BLaER1 treated with 17β-estradiol and CSF1 and Interleukin-3, amounts not matched to agents 10 nM and 100 nM (cell line): ENCODE data around the gene CASP1.

ENCODE experiments used
- H3K27ac ChIP-seq, 11 experiments: shearing (Covaris generic); formaldehyde crosslinking; 2 replicates each; pipeline ENCODE4 v1.8.1; 2022
- H3K27me3 ChIP-seq, 11 experiments: shearing (Covaris generic); formaldehyde crosslinking; 2 replicates each; pipeline ENCODE4 v1.8.1; 2022
- H3K36me3 ChIP-seq, 11 experiments: shearing (Covaris generic); formaldehyde crosslinking; 2 replicates each; pipeline ENCODE4 v1.8.1; 2022
- H3K4me1 ChIP-seq, 10 experiments: shearing (Covaris generic); formaldehyde crosslinking; 2 replicates each; pipeline ENCODE4 v1.8.1; 2022
- H3K4me2 ChIP-seq, 11 experiments: shearing (Covaris generic); formaldehyde crosslinking; 2 replicates each; pipeline ENCODE4 v1.8.1; 2022
- H3K4me3 ChIP-seq, 10 experiments: shearing (Covaris generic); formaldehyde crosslinking; 2 replicates each; pipeline ENCODE4 v1.8.1; 2022
- H3K9ac ChIP-seq, 11 experiments: shearing (Covaris generic); formaldehyde crosslinking; 2 replicates each; pipeline ENCODE4 v1.8.1; 2022
- H3K9me3 ChIP-seq, 11 experiments: shearing (Covaris generic); formaldehyde crosslinking; replicated peaks in 1 of 11; 2 replicates each; pipeline ENCODE4 v1.8.1; 2022
- H4K20me1 ChIP-seq, 11 experiments: shearing (Covaris generic); formaldehyde crosslinking; 2 replicates each; pipeline ENCODE4 v1.8.1; 2022
- Cebpa-rat ChIP-seq, 11 experiments: shearing (Covaris generic); IDR thresholded peaks; 2 replicates each; pipeline ENCODE4 v1.8.1; 2022

The CASP1 gene

GRCh38 chr11:105033781-105034180, 1.2 kb downstream of the CASP1 start:
- Histone ChIP-seq H3K4me2 (peak overlapping the region in 8 of 11 experiments; percentile 42 to 99 (median 76); a peak in 15 of 22 replicates), H3K4me1 (peaks cover 0 to 86% (median 26%) of the 10 kb centered on the region in 10 experiments; a peak in 18 of 20 replicates), H3K4me3 (peak overlapping the region in 5 of 10 experiments; percentile 52 to 66 (median 56); a peak in 9 of 20 replicates), H3K27ac (peak overlapping the region in 10 of 11 experiments; percentile 63 to 88 (median 74); a peak in 16 of 22 replicates), H3K27me3 (no peaks in the 10 kb centered on the region), H4K20me1 (no peaks in the 10 kb centered on the region), H3K36me3 (peaks cover 0 to 59% (median 7%) of the 10 kb centered on the region in 11 experiments; a peak in 12 of 22 replicates), H3K9ac (peak overlapping the region in 4 of 11 experiments; percentile 71 to 79 (median 76); a peak in 7 of 22 replicates), H3K9me3 (peaks cover 10 to 48% (median 20%) of the 10 kb centered on the region in 11 experiments)
- TF ChIP-seq Cebpa-rat (IDR thresholded peaks at IDR 0.05) = no peak

- peaks cover 10 to 44% (median 16%) of the 10 kb centered on the region in 11 experiments for H3K9me3 ChIP-seq
- no peaks in the 10 kb centered on the region for H3K27me3 ChIP-seq
- TF ChIP-seq Cebpa-rat (IDR thresholded peaks at IDR 0.05) = no peak
- peaks cover 0 to 59% (median 7%) of the 10 kb centered on the region in 11 experiments; a peak in 12 of 22 replicates for H3K36me3 ChIP-seq
- H3K4me1 ChIP-seq = peaks cover 0 to 88% (median 26%) of the 10 kb centered on the region in 10 experiments; a peak in 18 of 20 replicates
- H3K4me3 ChIP-seq = peak overlapping the region in 4 of 10 experiments; percentile 54 to 66 (median 57); a peak in 10 of 20 replicates
- H4K20me1 ChIP-seq = no peaks in the 10 kb centered on the region
- H3K27ac ChIP-seq = peak overlapping the region in 7 of 11 experiments; percentile 63 to 88 (median 76); a peak in 9 of 22 replicates
- H3K9ac ChIP-seq = peak overlapping the region in 3 of 11 experiments; percentile 75 to 79 (median 78); a peak in 6 of 22 replicates
- peak overlapping the region in 7 of 11 experiments; percentile 57 to 99 (median 79); a peak in 13 of 22 replicates for H3K4me2 ChIP-seq
Observed at GRCh38 chr11:105033343-105033742, 1.6 kb downstream of the CASP1 start.

GRCh38 chr11:105032495-105032894, 2.4 kb downstream of the CASP1 start:
- H3K4me1 ChIP-seq = peaks cover 0 to 88% (median 29%) of the 10 kb centered on the region in 10 experiments; a peak in 18 of 20 replicates
- H3K9ac ChIP-seq = peak overlapping the region in 3 of 11 experiments; percentile 75 to 79 (median 78); a peak in 3 of 22 replicates
- peaks cover 5 to 36% (median 7%) of the 10 kb centered on the region in 11 experiments; a peak in 21 of 22 replicates for H3K9me3 ChIP-seq
- H4K20me1 ChIP-seq = no peaks in the 10 kb centered on the region
- H3K4me3 ChIP-seq = peak overlapping the region in 3 of 10 experiments; percentile 54 to 58 (median 56); a peak in 6 of 20 replicates
- no peaks in the 10 kb centered on the region for H3K27me3 ChIP-seq
- no peak for TF ChIP-seq Cebpa-rat (IDR thresholded peaks at IDR 0.05)
- peaks cover 0 to 55% (median 7%) of the 10 kb centered on the region in 11 experiments; a peak in 12 of 22 replicates for H3K36me3 ChIP-seq
- H3K4me2 ChIP-seq = peak overlapping the region in 4 of 11 experiments; percentile 74 to 99 (median 80); a peak in 8 of 22 replicates
- peak overlapping the region in 3 of 11 experiments; percentile 63 to 76 (median 75); a peak in 2 of 22 replicates for H3K27ac ChIP-seq

- peaks cover 8 to 88% (median 18%) of the 10 kb centered on the region in 10 experiments for H3K4me1 ChIP-seq
- peak overlapping the region in 5 of 11 experiments; percentile 36 to 84 (median 71); a peak in 7 of 22 replicates for H3K4me2 ChIP-seq
- H3K27ac ChIP-seq = peak overlapping the region in 3 of 11 experiments; percentile 38 to 54 (median 39); a peak in 4 of 22 replicates
- no peak overlapping the region for H3K9ac ChIP-seq
- peaks cover 0 to 67% (median 7%) of the 10 kb centered on the region in 11 experiments; a peak in 12 of 22 replicates for H3K36me3 ChIP-seq
- no peaks in the 10 kb centered on the region for H3K27me3 ChIP-seq
- H3K9me3 ChIP-seq = peaks cover 0 to 37% (median 0%) of the 10 kb centered on the region in 11 experiments; a peak in 4 of 22 replicates
- peak overlapping the region in 1 of 10 experiments; percentile 16; a peak in 1 of 20 replicates for H3K4me3 ChIP-seq
- no peak for TF ChIP-seq Cebpa-rat (IDR thresholded peaks at IDR 0.05)
- H4K20me1 ChIP-seq = no peaks in the 10 kb centered on the region
Observed at GRCh38 chr11:105027678-105028077, 7.3 kb downstream of the CASP1 start.

GRCh38 chr11:105024394-105024793, 10.6 kb downstream of the CASP1 start:
- H3K36me3 ChIP-seq = peaks cover 0 to 43% (median under 1%) of the 10 kb centered on the region in 11 experiments; a peak in 11 of 22 replicates
- peaks cover 8 to 65% (median 22%) of the 10 kb centered on the region in 10 experiments for H3K4me1 ChIP-seq

GRCh38 chr11:105023003-105023402, 11.9 kb downstream of the CASP1 start, which contains the start of gene CASP5:
Gene CASP5, minus strand, starts transcription at chr11:105023168. Its CDS starts 32 bp downstream, at chr11:105023136.
- Histone ChIP-seq H3K9me3 (peaks cover 0 to 16% (median 0%) of the 10 kb centered on the region in 11 experiments; a peak in 2 of 22 replicates), H3K27me3 (no peaks in the 10 kb centered on the region), H4K20me1 (no peaks in the 10 kb centered on the region), H3K36me3 (peaks cover 0 to 29% (median 0%) of the 10 kb centered on the region in 11 experiments; a peak in 10 of 22 replicates), H3K4me1 (peaks cover 8 to 54% (median 21%) of the 10 kb centered on the region in 10 experiments), H3K4me2 (peak within 1 kb of the TSS; percentile 23 to 93 (median 57); a peak in 20 of 22 replicates), H3K4me3 (peak within 1 kb of the TSS in 4 of 10 experiments; percentile 44 to 57 (median 50); a peak in 8 of 20 replicates), H3K9ac (peak within 1 kb of the TSS in 4 of 11 experiments; percentile 58 to 83 (median 79); a peak in 9 of 22 replicates), H3K27ac (peak within 1 kb of the TSS in 8 of 11 experiments; percentile 32 to 89 (median 61); a peak in 14 of 22 replicates)
- TF ChIP-seq Cebpa-rat (IDR thresholded peaks at IDR 0.05) = no peak

More at GRCh38 chr11:105024394-105024793, 10.6 kb downstream of the CASP1 start:
- TF ChIP-seq Cebpa-rat (IDR thresholded peaks at IDR 0.05) = no peak
- Histone ChIP-seq H3K27me3 (no peaks in the 10 kb centered on the region), H3K9ac (no peak overlapping the region), H3K9me3 (peaks cover 0 to 19% (median 0%) of the 10 kb centered on the region in 11 experiments; a peak in 2 of 22 replicates), H3K4me3 (no peak overlapping the region), H3K27ac (peak overlapping the region in 3 of 11 experiments; percentile 73 to 89 (median 85); a peak in 5 of 22 replicates), H3K4me2 (peak overlapping the region in 5 of 11 experiments; percentile 74 to 93 (median 81); a peak in 9 of 22 replicates), H4K20me1 (no peaks in the 10 kb centered on the region)

- Histone ChIP-seq H3K9me3 (peaks cover 0 to 16% (median 0%) of the 10 kb centered on the region in 11 experiments; a peak in 2 of 22 replicates), H3K27me3 (no peaks in the 10 kb centered on the region), H3K4me1 (peaks cover 8 to 50% (median 19%) of the 10 kb centered on the region in 10 experiments)
Observed at GRCh38 chr11:105022527-105022926, 12.4 kb downstream of the CASP1 start.

GRCh38 chr11:105007463-105007862, 27.5 kb downstream of the CASP1 start:
- H3K4me1 ChIP-seq = no peaks in the 10 kb centered on the region

More at GRCh38 chr11:105022527-105022926, 12.4 kb downstream of the CASP1 start:
- Histone ChIP-seq H3K9ac (peak overlapping the region in 4 of 11 experiments; percentile 58 to 83 (median 79); a peak in 9 of 22 replicates), H3K36me3 (peaks cover 0 to 26% (median 0%) of the 10 kb centered on the region in 11 experiments; a peak in 10 of 22 replicates), H3K4me3 (peak overlapping the region in 4 of 10 experiments; percentile 44 to 57 (median 50); a peak in 7 of 20 replicates), H3K4me2 (peak overlapping the region in 10 of 11 experiments; percentile 23 to 93 (median 66); a peak in 18 of 22 replicates), H3K27ac (peak overlapping the region in 8 of 11 experiments; percentile 32 to 89 (median 61); a peak in 14 of 22 replicates), H4K20me1 (no peaks in the 10 kb centered on the region)
- TF ChIP-seq Cebpa-rat (IDR thresholded peaks at IDR 0.05) = no peak

More at GRCh38 chr11:105007463-105007862, 27.5 kb downstream of the CASP1 start:
- peaks cover 0 to 3% (median 0%) of the 10 kb centered on the region in 11 experiments; a peak in 1 of 22 replicates for H4K20me1 ChIP-seq
- no peaks in the 10 kb centered on the region; a peak in 1 of 22 replicates for H3K9me3 ChIP-seq
- H3K27me3 ChIP-seq = no peaks in the 10 kb centered on the region
- no peak overlapping the region for H3K27ac ChIP-seq
- H3K4me2 ChIP-seq = no peak overlapping the region
- no peak for TF ChIP-seq Cebpa-rat (IDR thresholded peaks at IDR 0.05)
- H3K4me3 ChIP-seq = no peak overlapping the region
- H3K9ac ChIP-seq = no peak overlapping the region
- H3K36me3 ChIP-seq = peaks cover 0 to 73% (median 0%) of the 10 kb centered on the region in 11 experiments; a peak in 4 of 22 replicates
